Measurements from ENCODE around the gene SLC14A1. TPM values are rescaled to one million over a fixed set of nuclear protein-coding genes. Genes with fewer than 3 reads are reported as not detected.
A peak's percentile ranks its signal among the peaks of the same experiment; 100 is the strongest.
"Not testable (repeated sequence)": the region's sequence is repeated elsewhere in the genome, so short reads cannot be mapped to it uniquely, and the experiment has no call there.

The SLC14A1 gene
- total and polyA plus RNA-seq, 8 donors: 0.20 to 4.2 (median 3.1) TPM; not detected in 3

DNA sequence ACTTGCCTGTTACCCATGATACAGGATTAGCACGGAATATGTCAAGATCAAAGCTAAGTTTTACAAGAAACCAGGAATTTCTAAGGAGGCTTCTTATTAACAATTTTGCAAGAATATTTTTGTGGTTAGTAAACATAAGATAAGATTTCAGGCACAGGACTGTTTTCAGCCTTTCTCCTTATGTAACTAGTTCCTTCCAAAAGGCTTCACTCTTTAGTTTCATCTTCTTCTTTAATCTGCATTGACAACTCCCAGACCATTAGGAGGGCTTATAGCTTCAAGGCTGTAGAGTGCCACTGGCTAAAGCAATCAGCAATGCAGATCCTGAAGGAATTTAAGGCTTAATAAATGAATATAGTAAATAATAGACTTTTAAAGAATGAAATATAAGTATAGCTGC lies 29.3 kb downstream of the SLC14A1 start:
- Histone ChIP-seq H3K27ac (no peak overlapping the region), H3K36me3 (no peaks in the 10 kb centered on the region), H3K4me1 (peaks cover 0 to 8% (median 3%) of the 10 kb centered on the region in 4 donors), H3K9me3 (no peaks in the 10 kb centered on the region), H3K4me3 (no peak overlapping the region), H3K27me3 (no peaks in the 10 kb centered on the region)
- TF ChIP-seq POLR2AphosphoS5 (IDR thresholded peaks at IDR 0.05) (no peak), POLR2A (IDR thresholded peaks at IDR 0.05) (no peak), EP300 (IDR thresholded peaks at IDR 0.05) (no peak)
- TF ChIP-seq, protein P1, sequence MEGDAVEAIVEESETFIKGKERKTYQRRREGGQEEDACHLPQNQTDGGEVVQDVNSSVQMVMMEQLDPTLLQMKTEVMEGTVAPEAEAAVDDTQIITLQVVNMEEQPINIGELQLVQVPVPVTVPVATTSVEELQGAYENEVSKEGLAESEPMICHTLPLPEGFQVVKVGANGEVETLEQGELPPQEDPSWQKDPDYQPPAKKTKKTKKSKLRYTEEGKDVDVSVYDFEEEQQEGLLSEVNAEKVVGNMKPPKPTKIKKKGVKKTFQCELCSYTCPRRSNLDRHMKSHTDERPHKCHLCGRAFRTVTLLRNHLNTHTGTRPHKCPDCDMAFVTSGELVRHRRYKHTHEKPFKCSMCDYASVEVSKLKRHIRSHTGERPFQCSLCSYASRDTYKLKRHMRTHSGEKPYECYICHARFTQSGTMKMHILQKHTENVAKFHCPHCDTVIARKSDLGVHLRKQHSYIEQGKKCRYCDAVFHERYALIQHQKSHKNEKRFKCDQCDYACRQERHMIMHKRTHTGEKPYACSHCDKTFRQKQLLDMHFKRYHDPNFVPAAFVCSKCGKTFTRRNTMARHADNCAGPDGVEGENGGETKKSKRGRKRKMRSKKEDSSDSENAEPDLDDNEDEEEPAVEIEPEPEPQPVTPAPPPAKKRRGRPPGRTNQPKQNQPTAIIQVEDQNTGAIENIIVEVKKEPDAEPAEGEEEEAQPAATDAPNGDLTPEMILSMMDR (IDR thresholded peaks at IDR 0.05): no peak
- DNase-seq: no peak
- intact Hi-C loops (cut with DNase I; ENCODE audit: low total_unique reads): no loop called here
- WGBS, 5 donors: 75 to 89% (median 85%) methylated on average over 1 of the region's 1 CpG

DNA sequence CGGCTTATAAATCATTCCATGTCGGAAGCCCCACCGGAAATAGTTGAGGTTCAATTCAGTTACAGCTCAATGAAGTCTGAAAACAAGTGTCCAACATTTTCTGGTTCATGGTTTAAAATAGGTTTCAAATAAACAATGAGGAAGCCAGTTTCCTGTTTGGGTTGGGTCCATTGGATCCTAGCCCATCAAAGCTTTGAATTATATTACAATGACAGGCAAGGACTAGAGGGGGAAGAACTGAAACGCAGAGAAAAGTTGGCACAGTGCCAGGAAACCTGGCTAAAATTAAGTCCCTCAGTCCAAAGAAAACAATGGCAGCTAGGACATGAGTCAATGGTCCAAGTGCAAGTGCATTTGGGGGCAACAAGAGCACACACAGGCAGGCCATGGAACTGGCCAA lies 32.0 kb downstream of the SLC14A1 start:
- no peak overlapping the region for H3K27ac ChIP-seq
- no peaks in the 10 kb centered on the region for H3K27me3 ChIP-seq
- no peaks in the 10 kb centered on the region for H3K9me3 ChIP-seq
- intact Hi-C loops (cut with DNase I; ENCODE audit: low total_unique reads): no loop called here
- peak; percentile 29 to 66 for DNase-seq
- TF ChIP-seq POLR2AphosphoS5 (IDR thresholded peaks at IDR 0.05): no peak
- TF ChIP-seq, protein P1 (IDR thresholded peaks at IDR 0.05): no peak
- TF ChIP-seq EP300 (IDR thresholded peaks at IDR 0.05): no peak
- TF ChIP-seq POLR2A (IDR thresholded peaks at IDR 0.05): no peak
- H3K4me1 ChIP-seq: peaks cover 0 to 8% (median 3%) of the 10 kb centered on the region in 4 donors
- WGBS, 5 donors: 8 to 35% (median 25%) methylated on average over 4 of the region's 4 CpGs
- H3K36me3 ChIP-seq: no peaks in the 10 kb centered on the region
- no peak overlapping the region for H3K4me3 ChIP-seq

DNA sequence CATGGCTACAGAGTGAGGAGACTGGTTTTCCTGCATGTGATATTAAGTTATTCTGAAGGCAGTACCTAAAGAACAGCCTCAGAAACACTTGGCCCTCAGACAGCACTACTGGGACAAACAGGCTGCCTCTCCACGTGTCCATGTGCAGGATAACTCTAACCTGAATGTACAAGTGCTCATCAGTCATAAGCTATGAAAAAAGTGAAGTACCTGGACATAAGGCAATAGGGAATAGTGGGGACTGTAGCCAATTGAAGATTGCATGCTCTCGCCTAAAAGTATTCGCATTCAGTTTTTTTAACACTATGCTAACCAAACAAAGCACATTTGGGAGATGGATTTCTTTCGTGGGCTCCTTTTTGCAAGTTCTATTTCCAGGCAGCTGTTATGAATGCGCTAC lies 33.0 kb downstream of the SLC14A1 start:
- Histone ChIP-seq H3K27me3 (no peaks in the 10 kb centered on the region), H3K4me3 (no peak overlapping the region), H3K9me3 (no peaks in the 10 kb centered on the region), H3K27ac (no peak overlapping the region), H3K36me3 (no peaks in the 10 kb centered on the region), H3K4me1 (peaks cover 0 to 8% (median 3%) of the 10 kb centered on the region in 4 donors)
- intact Hi-C loops (cut with DNase I; ENCODE audit: low total_unique reads): no loop called here
- no peak for DNase-seq
- TF ChIP-seq EP300 (IDR thresholded peaks at IDR 0.05) (no peak), POLR2AphosphoS5 (IDR thresholded peaks at IDR 0.05) (no peak), POLR2A (IDR thresholded peaks at IDR 0.05) (no peak)
- WGBS, 5 donors: 82 to 90% (median 86%) methylated on average over 5 of the region's 5 CpGs

DNA sequence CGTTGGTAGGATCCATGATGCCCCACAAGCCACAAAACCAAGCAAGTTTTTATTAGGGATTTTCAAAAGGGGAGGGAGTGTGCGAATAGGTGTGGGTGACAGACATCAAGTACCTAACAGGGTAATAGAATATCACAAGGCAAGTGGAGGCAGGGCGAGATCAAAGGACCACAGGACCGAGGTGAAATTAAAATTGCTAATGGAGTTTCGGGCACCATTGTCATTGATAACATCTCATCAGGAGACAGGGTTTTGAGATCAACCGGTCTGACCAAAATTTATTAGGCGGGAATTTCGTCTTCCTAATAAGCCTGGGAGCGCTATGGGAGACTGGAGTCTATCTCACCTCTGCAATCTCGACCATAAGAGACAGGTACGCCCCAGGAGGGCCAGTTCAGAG lies 33.7 kb downstream of the SLC14A1 start:
- H3K36me3 ChIP-seq; intact Hi-C loops (cut with DNase I; ENCODE audit: low total_unique reads); H3K27ac ChIP-seq; H3K27me3 ChIP-seq; DNase-seq; H3K9me3 ChIP-seq; H3K4me3 ChIP-seq; H3K4me1 ChIP-seq: not testable (repeated sequence)
- 84 to 88% (median 85%) methylated on average over 11 of the region's 11 CpGs for WGBS, 5 donors

DNA sequence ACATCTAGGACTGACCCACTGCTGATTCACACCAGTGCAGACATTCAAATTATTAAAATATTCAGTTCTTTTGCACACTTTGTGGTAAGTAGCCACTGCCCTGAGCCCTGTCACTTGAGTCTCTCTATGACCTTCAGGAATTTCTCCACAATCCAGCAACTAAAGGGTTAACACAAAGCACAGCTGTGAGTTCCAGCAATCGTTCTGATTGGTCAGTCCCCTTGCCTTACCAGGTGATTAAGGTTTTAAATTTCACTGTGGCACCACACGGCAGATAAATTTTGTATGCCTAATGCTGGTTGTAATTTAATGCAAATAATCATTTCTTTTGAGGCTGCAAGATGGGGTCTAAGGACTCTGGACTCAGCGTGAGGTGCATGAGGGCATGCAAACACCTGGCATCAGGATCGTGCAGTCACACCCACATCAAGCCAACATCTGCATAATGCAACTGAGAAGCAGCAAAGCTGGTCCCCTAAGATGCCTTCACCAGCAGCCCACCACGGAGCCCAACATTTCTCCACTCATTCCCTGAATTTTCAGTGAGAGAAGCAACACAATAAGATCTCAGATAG lies 36.6 kb downstream of the SLC14A1 start:
- H3K4me1 ChIP-seq: peaks cover 0 to 6% (median 3%) of the 10 kb centered on the region in 4 donors
- peak in 1 of 2 donors; percentile 33 for DNase-seq
- H3K27ac ChIP-seq: no peak overlapping the region
- H3K4me3 ChIP-seq: no peak overlapping the region
- H3K9me3 ChIP-seq: no peaks in the 10 kb centered on the region
- TF ChIP-seq, protein P1 (IDR thresholded peaks at IDR 0.05): no peak
- WGBS, 5 donors: 11 to 31% (median 14%) methylated on average over 5 of the region's 5 CpGs
- H3K36me3 ChIP-seq: no peaks in the 10 kb centered on the region
- intact Hi-C loops (cut with DNase I; ENCODE audit: low total_unique reads): no loop called here
- no peaks in the 10 kb centered on the region for H3K27me3 ChIP-seq

Data from stomach (tissue), 9 donors.